Activated CD4-positive, alpha-beta T cell treated with anti-CD3 and anti-CD28 coated beads, Interleukin-2, amount 50 U/mL, for 1 hour (primary cell): ENCODE measurements around the gene DGKG.

ENCODE experiments used
- DNase-seq: peaks from one replicate; pipeline ENCODE4 v3.0.0-alpha.2; 2020

The DGKG gene

DNA sequence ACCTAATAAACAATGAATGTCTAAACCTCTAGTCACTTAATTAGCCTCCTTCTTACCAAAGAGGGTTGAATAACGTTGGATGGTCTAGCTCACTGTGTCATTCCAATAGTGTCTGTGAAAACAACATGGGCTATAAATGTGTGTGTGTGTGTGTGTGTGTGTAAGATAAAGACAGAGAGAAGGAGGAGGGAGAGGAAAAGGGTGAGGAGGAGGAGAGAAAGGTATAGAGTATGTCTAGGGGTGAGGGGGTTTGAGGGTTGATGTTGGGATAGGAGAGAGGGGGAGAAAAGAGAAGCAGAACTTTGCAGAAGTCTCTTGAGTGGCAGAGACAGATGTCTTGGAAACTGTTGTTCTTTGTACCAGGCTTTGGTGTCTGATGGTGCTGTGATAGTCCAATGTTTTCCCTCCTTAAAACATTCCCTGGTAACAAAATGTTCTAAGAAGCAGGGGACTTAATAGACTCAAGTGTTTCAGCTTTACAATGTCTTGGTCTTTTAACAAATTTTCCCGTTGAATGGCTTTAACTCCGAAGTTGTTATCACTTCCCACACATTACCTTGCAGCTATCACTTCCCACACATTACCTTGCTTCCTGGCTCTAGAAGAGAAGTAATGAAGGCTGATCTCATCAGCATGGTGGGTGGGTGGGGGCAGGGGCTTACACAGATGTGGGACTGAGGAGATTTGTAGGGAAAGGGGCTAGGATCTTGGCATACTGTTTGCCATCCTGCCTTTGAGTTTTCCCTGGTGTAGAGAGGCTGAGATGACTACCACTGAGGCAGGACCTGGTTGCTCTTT, 195.3 kb downstream of the DGKG start:
- no peak for DNase-seq

GRCh38 chr3:186166036-186166435, 196.0 kb downstream of the DGKG start:
- DNase-seq: no peak

DNA sequence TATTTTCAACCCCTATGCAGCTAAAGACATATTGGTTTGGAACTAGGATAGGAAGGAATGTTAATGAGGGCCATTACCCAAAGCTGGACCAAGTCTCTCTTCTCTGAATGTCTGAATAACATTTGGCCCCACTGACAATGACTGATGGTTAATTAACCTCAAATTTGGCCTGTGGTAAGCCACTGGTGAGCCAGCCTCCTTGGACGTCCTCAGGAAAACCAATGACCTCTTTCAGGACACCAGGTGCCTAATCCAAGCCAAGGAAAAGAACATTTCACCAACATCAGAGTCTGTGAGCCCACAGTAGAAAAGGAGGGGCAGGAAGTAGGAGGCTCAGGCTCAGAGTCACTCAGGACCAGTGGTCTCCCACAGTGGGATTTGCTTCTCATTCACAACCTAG, 196.7 kb downstream of the DGKG start:
- no peak for DNase-seq

DNA sequence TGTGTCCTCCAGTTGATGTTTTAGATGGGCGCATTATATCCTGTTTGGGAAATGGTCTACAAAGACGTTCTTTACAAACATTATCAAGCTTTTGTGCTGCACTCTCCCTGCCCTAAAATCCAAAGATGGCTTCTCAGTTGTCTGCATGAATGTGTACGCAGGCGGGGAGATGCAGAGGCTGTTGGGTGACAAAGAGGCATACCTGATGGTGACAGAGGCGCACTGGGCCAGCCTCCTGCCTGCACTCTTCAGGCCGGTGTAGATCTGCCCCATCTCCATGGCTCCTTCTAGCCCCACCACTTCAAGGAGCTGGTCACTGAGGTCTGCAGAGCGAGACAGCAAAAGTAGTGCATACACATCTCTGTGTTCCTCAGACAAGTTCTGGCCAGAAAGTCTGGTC, 197.3 kb downstream of the DGKG start:
- DNase-seq: no peak

- DNase-seq: no peak
Measured at GRCh38 chr3:186162221-186162620, 199.8 kb downstream of the DGKG start.

DNA sequence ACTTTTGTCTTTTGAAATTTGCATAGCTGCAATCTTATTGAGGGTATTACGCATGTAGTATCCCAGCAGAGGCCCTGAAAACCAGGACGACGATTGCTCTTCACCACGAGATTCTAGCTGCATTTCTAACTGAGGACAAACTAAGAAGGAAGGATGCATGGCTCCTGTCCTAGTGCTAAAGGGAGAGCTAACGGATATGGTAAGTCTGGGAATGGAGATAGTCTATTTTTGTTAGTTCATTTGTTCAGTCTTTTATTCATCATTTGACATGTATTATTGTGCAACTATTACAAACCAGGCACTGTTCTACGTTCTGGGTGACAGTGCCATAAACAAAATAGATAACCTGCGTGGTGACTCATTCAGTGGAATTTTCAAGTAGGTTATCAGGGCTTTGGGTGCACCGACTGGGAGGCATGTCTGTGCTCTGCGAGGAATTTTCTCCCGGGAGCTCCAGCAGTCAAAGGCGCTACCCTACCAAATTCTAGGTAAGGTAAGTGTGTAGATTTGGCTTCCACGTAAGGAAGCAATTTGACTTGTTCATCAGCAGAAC, 201.3 kb downstream of the DGKG start:
- no peak for DNase-seq

DNA sequence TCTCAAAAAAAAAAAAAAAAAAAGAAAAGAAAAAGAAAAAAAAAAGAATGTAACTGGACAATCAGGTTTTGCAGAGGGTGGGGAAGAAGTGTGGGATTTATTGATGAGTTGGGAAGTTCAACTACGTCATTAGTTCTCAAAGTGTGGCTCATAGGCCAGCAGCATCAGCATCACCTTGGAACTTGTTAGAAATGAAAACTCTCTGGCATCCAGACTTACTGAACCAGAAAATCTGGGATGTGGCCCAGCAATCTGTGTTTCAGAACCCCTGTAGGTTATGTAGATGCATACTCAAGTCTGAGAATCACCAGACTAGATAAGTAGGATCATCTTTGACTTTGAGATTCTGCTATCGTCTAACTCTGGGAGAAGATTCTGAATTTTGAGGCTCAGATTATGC, 207.4 kb downstream of the DGKG start:
- DNase-seq: no peak

DNA sequence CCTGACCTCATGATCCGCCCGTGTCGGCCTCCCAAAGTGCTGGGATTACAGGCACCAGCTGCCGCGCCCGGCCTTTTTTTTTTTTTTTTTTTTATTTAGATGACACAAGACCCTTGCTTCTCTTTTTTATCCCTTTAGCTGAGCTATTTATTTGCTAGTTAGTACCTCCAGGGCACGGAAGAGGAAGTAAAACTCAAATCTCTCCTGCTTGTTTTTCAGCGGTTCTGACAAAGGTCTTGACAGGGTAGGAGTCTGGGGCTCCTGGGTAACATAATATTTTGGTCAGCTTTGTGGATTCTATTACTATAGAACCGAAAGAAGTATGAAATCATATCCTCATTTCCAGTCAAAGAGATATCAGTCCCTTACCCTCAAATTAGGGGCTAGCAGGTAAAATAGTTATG, 209.1 kb downstream of the DGKG start:
- no peak for DNase-seq

- no peak for DNase-seq
Measured at GRCh38 chr3:186152361-186152798, 209.7 kb downstream of the DGKG start.

DNA sequence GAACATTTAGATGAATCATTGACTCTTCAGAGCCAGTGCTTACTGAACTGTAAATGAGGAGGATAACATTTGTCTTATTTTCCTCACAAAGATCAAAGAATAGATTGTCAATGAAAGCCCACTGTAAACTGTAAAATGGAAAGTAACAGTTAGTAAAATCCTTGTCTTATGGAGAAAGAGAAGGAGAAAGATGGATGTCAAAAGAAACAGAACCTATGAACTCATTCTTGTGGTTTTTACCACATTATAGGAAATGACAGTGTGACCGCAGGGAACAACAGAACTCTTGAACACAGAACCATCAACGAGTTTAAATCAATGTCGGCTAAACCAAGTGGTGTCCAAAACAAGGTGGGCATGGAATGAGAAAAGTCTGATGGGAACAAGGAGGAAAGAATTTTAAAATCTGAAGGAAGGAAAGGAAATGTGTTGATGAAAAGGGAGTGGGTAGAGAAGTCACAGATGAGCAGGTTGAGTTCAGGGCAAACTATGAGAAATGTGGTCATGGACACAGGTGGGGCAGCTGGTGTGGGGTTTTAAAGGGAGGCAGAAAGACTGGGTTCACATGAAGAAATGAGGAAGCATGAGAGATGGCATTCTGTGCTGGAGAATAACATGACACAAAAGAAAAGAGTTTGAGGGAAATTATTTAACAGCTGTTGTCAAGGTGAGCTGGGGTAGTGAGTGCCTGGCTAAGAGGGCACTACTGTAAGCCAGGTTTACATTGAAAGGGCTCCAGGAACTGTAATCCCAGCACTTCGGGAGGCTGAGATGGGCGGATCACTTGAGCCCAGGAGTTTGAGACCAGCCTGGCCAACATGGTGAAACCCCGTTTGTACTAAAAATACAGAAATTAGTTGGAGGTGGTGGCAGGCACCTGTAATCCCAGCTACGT, 210.7 kb downstream of the DGKG start:
- DNase-seq: no peak

DNA sequence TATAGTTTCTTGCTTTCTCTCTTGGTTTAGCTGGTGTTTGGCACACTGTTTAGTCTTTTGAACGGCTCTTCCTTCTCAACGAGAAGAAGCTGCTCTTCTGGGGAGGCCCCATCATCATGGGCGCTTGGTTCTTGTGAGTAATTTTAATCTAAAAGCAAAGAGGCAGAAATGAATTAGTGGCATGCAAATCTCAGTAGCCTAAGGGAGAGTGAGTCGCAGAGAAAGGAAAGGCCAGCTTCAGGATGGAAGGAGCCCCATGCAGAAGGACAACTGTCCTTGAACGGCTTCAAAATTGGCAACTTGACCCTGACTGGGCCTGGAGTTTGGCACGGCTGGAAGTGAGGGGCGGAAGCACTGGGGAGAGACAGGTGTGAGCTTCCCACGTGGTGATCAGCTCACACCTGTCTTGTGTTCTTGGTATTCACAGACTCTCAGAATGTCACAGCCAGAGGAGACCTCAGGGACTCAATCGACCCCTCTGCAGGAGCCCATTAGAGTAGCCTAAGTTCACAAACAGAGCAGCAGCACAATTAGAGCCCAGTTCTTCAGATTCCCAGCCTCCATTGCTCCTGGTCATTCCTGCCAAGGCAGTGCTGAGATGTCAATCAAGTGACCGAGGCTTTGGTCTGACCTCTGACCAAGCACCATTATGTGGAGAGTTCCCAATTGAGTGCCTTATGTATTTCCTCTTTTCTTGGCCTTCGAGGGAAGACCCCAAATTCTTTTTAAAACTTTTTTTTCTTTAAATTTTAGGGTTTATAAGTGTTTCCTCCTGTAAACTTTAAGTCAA, 211.8 kb downstream of the DGKG start:
- DNase-seq: no peak

GRCh38 chr3:186149319-186149960, 212.6 kb downstream of the DGKG start:
- DNase-seq: no peak

DNA sequence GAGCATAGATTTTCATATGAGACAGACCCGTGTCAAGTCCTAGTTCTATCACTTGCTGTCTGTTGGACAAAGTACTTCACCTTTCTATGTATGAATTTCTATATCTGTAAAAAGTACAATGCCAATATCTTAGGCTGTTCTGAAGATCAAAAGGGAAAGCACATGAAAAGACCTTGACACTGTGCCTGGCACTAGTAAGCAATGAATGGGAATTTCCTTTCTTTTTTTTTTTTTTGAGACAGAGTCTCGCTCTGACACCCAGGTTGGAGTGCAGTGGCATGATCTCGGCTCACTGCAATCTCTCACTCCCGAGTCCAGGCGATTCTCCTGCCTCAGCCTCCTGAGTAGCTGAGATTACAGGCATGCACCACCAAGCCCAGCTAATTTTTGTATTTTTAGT, 217.8 kb downstream of the DGKG start:
- DNase-seq: no peak

GRCh38 chr3:186143250-186143649, 218.8 kb downstream of the DGKG start:
- no peak for DNase-seq

DNA sequence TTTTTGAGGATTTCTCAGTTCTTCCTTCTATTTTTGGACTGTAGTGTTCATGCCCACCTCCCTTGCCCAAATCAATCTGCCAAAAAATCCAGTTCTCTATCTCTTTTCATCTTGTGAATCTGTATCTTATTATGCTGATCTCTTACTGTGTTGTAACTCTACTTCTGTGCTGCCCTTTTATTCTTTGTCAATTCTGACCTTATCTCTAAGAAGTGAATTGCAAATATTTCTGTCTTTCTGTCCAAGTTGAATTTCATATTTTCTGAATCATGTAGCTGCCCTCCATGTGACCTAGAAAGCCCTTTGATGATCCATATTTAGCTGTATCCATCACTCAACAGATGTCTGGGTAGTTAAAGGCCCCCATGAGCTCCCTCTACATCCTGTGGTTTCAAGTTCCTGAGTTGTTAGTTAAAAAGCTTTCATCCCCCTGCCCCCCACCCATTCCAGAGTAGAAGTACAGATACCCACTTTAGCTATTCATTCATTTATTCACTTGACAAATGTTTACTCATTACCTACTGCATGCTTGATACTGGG, 219.6 kb downstream of the DGKG start:
- DNase-seq: no peak

- no peak for DNase-seq
Measured at GRCh38 chr3:186141790-186142189, 220.2 kb downstream of the DGKG start.

DNA sequence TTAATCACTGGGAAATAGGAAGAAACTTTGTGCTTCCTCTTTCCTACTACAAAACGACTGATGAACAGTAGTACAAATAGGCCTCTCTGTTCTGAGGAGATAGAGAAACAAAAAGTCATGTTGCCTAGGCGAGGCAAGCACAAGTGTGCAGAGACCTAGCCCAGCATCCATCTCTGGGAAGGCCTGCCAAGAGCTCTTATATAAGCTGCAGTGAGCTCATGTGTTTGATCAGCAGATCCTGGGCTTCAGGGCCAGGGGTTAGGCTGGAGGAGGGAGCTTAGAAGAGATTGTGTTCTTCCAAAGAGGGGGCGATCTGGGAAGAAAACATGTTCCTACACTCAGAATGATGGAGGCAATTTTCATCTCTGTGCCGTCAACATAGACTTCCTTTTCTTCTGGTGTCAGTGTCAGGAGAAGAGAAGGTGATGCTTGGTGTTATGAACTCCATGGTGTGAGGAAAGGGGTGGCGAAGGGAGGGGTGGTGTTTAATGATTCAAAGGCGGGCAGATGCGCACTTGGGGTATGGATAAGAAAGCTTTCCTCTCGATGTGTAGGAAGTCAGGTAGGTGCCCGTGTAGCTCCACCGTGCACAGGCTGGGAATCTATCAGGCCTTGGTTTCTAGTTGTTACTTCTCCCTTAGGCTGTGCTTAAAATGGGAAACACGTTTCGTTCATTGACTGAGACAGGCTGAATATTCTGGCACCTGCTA, 223.6 kb downstream of the DGKG start:
- DNase-seq: no peak

GRCh38 chr3:186137051-186137685, 224.9 kb downstream of the DGKG start:
- DNase-seq: no peak

- DNase-seq: no peak
Measured at GRCh38 chr3:186133980-186134379, 228.1 kb downstream of the DGKG start.

DNA sequence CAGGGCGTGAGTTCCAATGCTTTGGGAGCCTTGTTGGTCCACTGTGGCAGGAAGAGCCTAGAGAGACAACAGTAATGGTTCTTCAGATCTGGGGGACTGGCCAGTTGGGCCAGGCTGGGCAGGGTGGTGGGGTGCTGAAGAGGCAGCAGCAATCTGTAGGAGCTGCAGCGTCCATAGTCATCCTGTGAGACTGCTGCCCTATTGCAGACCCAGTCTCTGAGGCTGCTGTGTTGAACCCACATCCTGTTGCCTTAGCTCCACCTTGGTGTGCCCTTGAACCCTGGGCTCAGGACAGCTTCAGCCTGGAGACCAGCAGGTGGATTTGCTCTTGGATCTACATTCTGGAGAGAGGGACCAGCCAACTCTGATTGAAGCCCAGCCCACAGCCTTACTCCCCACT, 229.5 kb downstream of the DGKG start:
- no peak for DNase-seq

DNA sequence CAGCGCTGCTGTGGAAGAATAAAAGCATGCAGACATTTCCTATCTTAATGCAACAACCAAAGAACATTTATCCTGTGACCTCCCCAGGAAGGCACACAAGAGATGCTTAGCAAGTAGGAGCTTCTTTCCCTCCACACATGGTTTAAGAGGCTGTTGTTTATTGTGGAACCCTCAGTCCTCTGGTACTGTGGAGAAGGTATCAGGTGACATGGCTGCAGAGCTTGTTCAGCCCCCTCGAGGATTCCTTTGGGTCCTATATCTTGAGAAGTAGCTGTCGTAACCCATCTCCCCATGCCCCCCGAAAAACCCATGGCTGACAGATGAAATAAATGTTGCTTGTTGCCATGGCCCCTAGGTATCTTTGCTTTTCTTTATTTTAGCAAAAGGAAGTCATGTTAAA, 232.8 kb downstream of the DGKG start:
- no peak for DNase-seq
